ENCODE measurements around the gene OR2T8.
"Not testable (repeated sequence)": the region's sequence is repeated elsewhere in the genome, so short reads cannot be mapped to it uniquely, and the experiment has no call there.

OR2T8 gene

DNA sequence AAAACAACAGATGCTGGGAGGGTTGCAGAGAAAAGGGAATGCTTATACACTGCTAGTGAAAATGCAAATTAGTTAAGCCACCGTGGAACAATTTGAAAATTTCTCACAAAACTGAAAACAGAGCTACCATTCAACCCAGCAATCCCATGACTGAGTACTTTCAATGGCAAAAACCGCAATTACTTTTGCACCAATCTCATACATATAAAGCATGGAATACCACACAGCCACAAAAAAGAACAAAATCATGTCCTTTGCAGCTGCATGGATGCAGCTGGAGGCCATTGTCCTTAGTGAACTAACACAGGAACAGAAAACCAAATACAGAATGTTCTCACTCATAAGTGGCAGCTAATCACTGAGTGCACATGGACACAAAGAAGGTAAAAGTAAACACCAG is 6.3 kb upstream of the OR2T8 start:
- Histone ChIP-seq H3K27me3 (replicated peaks; ENCODE audit: control insufficient read depth, insufficient read depth, low read length, poor library complexity, severe bottlenecking) (no peaks in the 10 kb centered on the region), H3K4me3 (ENCODE audit: insufficient read depth, low read depth, low read length, poor library complexity, severe bottlenecking) (no peak overlapping the region), H3K9me3 (ENCODE audit: control insufficient read depth, low read length) (no peaks in the 10 kb centered on the region), H3K4me1 (ENCODE audit: control insufficient read depth, insufficient read depth, low read length, poor library complexity, severe bottlenecking) (no peaks in the 10 kb centered on the region), H3K36me3 (ENCODE audit: control insufficient read depth, insufficient read depth, low read length) (no peaks in the 10 kb centered on the region), H3K27ac (ENCODE audit: insufficient read depth, low read length, poor library complexity, severe bottlenecking) (no peak overlapping the region)
- DNase-seq: no peak

GRCh38 chr1:247914941-247915662 is 5.0 kb upstream of the OR2T8 start:
- Histone ChIP-seq H3K36me3 (ENCODE audit: control insufficient read depth, insufficient read depth, low read length) (no peaks in the 10 kb centered on the region), H3K27me3 (replicated peaks; ENCODE audit: control insufficient read depth, insufficient read depth, low read length, poor library complexity, severe bottlenecking) (no peaks in the 10 kb centered on the region), H3K4me3 (ENCODE audit: insufficient read depth, low read depth, low read length, poor library complexity, severe bottlenecking) (no peak overlapping the region), H3K9me3 (ENCODE audit: control insufficient read depth, low read length) (no peaks in the 10 kb centered on the region), H3K27ac (ENCODE audit: insufficient read depth, low read length, poor library complexity, severe bottlenecking) (no peak overlapping the region), H3K4me1 (ENCODE audit: control insufficient read depth, insufficient read depth, low read length, poor library complexity, severe bottlenecking) (no peaks in the 10 kb centered on the region)
- no peak for DNase-seq

- no peaks in the 10 kb centered on the region for H3K4me1 ChIP-seq (ENCODE audit: control insufficient read depth, insufficient read depth, low read length, poor library complexity, severe bottlenecking)
- no peak overlapping the region for H3K4me3 ChIP-seq (ENCODE audit: insufficient read depth, low read depth, low read length, poor library complexity, severe bottlenecking)
- no peaks in the 10 kb centered on the region for H3K27me3 ChIP-seq (replicated peaks; ENCODE audit: control insufficient read depth, insufficient read depth, low read length, poor library complexity, severe bottlenecking)
- no peaks in the 10 kb centered on the region for H3K36me3 ChIP-seq (ENCODE audit: control insufficient read depth, insufficient read depth, low read length)
- DNase-seq: no peak
- H3K27ac ChIP-seq (ENCODE audit: insufficient read depth, low read length, poor library complexity, severe bottlenecking): no peak overlapping the region
- no peaks in the 10 kb centered on the region for H3K9me3 ChIP-seq (ENCODE audit: control insufficient read depth, low read length)
These were observed 3.9 kb downstream of the OR2T8 start for GRCh38 chr1:247923941-247924340.

DNA sequence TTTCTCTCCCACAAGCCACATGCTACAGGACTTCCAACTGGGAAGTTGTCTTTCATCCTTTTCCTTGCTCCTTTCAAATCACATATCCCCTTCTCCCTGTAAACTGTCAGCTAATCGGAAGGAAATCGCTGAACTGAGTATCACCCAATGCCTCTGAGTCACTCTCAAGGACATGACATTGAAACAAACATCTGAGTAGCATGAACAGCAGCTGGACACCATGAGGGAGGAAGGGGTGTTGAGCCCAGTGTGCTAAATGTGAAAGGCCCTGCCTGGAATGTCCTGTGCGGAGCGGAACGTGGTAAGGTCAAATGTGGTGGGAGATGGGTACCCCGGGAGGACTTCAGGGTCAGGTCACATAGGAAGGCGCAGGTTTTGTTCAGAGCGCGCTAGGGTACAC is 4.8 kb downstream of the OR2T8 start, which contains the start of gene OR2AJ1:
Gene OR2AJ1 (plus strand): TSS at position 22 of the 400 bp plus-strand sequence. CDS start 8,880 bp downstream, outside the sequence.
- Histone ChIP-seq H3K4me1 (ENCODE audit: control insufficient read depth, insufficient read depth, low read length, poor library complexity, severe bottlenecking) (no peaks in the 10 kb centered on the region), H3K36me3 (ENCODE audit: control insufficient read depth, insufficient read depth, low read length) (no peaks in the 10 kb centered on the region), H3K27me3 (replicated peaks; ENCODE audit: control insufficient read depth, insufficient read depth, low read length, poor library complexity, severe bottlenecking) (no peaks in the 10 kb centered on the region), H3K27ac (ENCODE audit: insufficient read depth, low read length, poor library complexity, severe bottlenecking) (no peak within 1 kb of the TSS), H3K9me3 (ENCODE audit: control insufficient read depth, low read length) (no peaks in the 10 kb centered on the region), H3K4me3 (ENCODE audit: insufficient read depth, low read depth, low read length, poor library complexity, severe bottlenecking) (no peak within 1 kb of the TSS)
- no peak for DNase-seq

DNA sequence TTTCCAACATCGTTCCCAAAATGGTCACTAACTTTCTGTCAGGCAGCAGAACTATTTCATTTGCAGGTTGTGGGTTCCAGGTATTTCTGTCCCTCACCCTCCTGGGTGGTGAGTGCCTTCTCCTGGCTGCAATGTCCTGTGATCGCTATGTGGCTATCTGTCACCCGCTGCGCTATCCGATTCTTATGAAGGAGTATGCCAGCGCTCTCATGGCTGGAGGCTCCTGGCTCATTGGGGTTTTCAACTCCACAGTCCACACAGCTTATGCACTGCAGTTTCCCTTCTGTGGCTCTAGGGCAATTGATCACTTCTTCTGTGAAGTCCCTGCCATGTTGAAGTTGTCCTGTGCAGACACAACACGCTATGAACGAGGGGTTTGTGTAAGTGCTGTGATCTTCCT is 13.9 kb downstream of the OR2T8 start:
- H3K4me1 ChIP-seq (ENCODE audit: control insufficient read depth, insufficient read depth, low read length, poor library complexity, severe bottlenecking): no peaks in the 10 kb centered on the region
- DNase-seq: no peak

GRCh38 chr1:247935781-247936180 is 15.7 kb downstream of the OR2T8 start:
- Histone ChIP-seq H3K27ac (ENCODE audit: insufficient read depth, low read length, poor library complexity, severe bottlenecking) (no peak overlapping the region), H3K27me3 (replicated peaks; ENCODE audit: control insufficient read depth, insufficient read depth, low read length, poor library complexity, severe bottlenecking) (no peaks in the 10 kb centered on the region), H3K4me3 (ENCODE audit: insufficient read depth, low read depth, low read length, poor library complexity, severe bottlenecking) (no peak overlapping the region), H3K36me3 (ENCODE audit: control insufficient read depth, insufficient read depth, low read length) (no peaks in the 10 kb centered on the region), H3K9me3 (ENCODE audit: control insufficient read depth, low read length) (no peaks in the 10 kb centered on the region), H3K4me1 (ENCODE audit: control insufficient read depth, insufficient read depth, low read length, poor library complexity, severe bottlenecking) (no peaks in the 10 kb centered on the region)
- no peak for DNase-seq

More for the DNA sequence above, 13.9 kb downstream of the OR2T8 start:
- no peak overlapping the region for H3K4me3 ChIP-seq (ENCODE audit: insufficient read depth, low read depth, low read length, poor library complexity, severe bottlenecking)
- no peak overlapping the region for H3K27ac ChIP-seq (ENCODE audit: insufficient read depth, low read length, poor library complexity, severe bottlenecking)
- H3K9me3 ChIP-seq (ENCODE audit: control insufficient read depth, low read length): no peaks in the 10 kb centered on the region
- H3K27me3 ChIP-seq (replicated peaks; ENCODE audit: control insufficient read depth, insufficient read depth, low read length, poor library complexity, severe bottlenecking): no peaks in the 10 kb centered on the region
- no peaks in the 10 kb centered on the region for H3K36me3 ChIP-seq (ENCODE audit: control insufficient read depth, insufficient read depth, low read length)

- DNase-seq: no peak
- Histone ChIP-seq H3K4me3 (ENCODE audit: insufficient read depth, low read depth, low read length, poor library complexity, severe bottlenecking) (no peak overlapping the region), H3K27ac (ENCODE audit: insufficient read depth, low read length, poor library complexity, severe bottlenecking) (no peak overlapping the region), H3K27me3 (replicated peaks; ENCODE audit: control insufficient read depth, insufficient read depth, low read length, poor library complexity, severe bottlenecking) (no peaks in the 10 kb centered on the region), H3K4me1 (ENCODE audit: control insufficient read depth, insufficient read depth, low read length, poor library complexity, severe bottlenecking) (no peaks in the 10 kb centered on the region), H3K36me3 (ENCODE audit: control insufficient read depth, insufficient read depth, low read length) (no peaks in the 10 kb centered on the region), H3K9me3 (ENCODE audit: control insufficient read depth, low read length) (no peaks in the 10 kb centered on the region)
These were observed 16.4 kb downstream of the OR2T8 start for GRCh38 chr1:247936415-247936814.

DNA sequence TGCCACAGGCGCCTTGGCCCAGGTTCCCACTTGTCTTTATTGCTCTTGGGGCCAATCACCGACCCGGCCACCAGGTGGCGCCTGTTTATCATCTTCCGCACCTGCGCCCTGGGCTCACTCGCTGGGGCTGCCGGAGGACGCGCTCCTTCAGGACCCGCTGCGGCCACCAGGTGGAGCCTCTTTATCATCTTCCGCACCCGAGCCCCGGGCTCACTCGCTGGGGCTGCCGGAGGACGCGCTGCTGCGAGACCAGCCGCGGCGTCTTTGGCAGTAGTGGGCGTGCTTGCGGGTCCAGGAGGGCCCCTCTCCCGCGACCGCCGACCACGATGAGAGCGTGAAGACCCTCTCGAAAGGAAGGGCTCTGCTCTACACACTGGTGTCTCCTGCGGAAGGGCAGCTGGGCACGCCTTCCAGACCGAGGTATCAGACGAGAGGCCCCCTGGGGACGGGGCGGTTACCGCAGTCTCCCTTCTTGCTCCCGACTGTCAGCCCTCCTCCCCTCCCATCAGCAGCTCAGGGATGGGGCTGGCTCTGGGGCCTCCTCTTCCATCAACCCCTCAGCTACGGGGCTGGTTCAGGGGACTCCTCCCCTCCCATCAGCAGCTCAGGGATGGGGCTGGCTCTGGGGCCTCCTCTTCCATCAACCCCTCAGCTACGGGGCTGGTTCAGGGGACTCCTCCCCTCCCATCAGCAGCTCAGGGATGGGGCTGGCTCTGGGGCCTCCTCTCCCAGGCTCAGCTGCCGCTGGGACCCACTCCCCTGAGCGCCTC is 17.1 kb downstream of the OR2T8 start:
- not testable (repeated sequence) for H3K36me3 ChIP-seq (ENCODE audit: control insufficient read depth, insufficient read depth, low read length); H3K9me3 ChIP-seq (ENCODE audit: control insufficient read depth, low read length); H3K27me3 ChIP-seq (replicated peaks; ENCODE audit: control insufficient read depth, insufficient read depth, low read length, poor library complexity, severe bottlenecking); H3K4me1 ChIP-seq (ENCODE audit: control insufficient read depth, insufficient read depth, low read length, poor library complexity, severe bottlenecking)
- DNase-seq: peak; percentile 55 to 65 (median 60)
- Histone ChIP-seq H3K4me3 (ENCODE audit: insufficient read depth, low read depth, low read length, poor library complexity, severe bottlenecking) (peak overlapping the region; percentile 53), H3K27ac (ENCODE audit: insufficient read depth, low read length, poor library complexity, severe bottlenecking) (peak overlapping the region; percentile 21)

- no peak overlapping the region for H3K27ac ChIP-seq (ENCODE audit: insufficient read depth, low read length, poor library complexity, severe bottlenecking)
- DNase-seq: no peak
- no peaks in the 10 kb centered on the region for H3K9me3 ChIP-seq (ENCODE audit: control insufficient read depth, low read length)
- no peaks in the 10 kb centered on the region for H3K4me1 ChIP-seq (ENCODE audit: control insufficient read depth, insufficient read depth, low read length, poor library complexity, severe bottlenecking)
- no peak overlapping the region for H3K4me3 ChIP-seq (ENCODE audit: insufficient read depth, low read depth, low read length, poor library complexity, severe bottlenecking)
- H3K36me3 ChIP-seq (ENCODE audit: control insufficient read depth, insufficient read depth, low read length): no peaks in the 10 kb centered on the region
- H3K27me3 ChIP-seq (replicated peaks; ENCODE audit: control insufficient read depth, insufficient read depth, low read length, poor library complexity, severe bottlenecking): no peaks in the 10 kb centered on the region
These were observed 22.6 kb downstream of the OR2T8 start for GRCh38 chr1:247942624-247943023.

GRCh38 chr1:247948558-247948957 is 28.5 kb downstream of the OR2T8 start, which contains the start of gene OR2L8:
Gene OR2L8 (plus strand): TSS chr1:247948858. CDS start chr1:247948858, 0 bp downstream.
- no peaks in the 10 kb centered on the region for H3K27me3 ChIP-seq (replicated peaks; ENCODE audit: control insufficient read depth, insufficient read depth, low read length, poor library complexity, severe bottlenecking)

More at GRCh38 chr1:247948558-247948957, 28.5 kb downstream of the OR2T8 start, which contains the start of gene OR2L8:
- no peaks in the 10 kb centered on the region for H3K9me3 ChIP-seq (ENCODE audit: control insufficient read depth, low read length)
- no peaks in the 10 kb centered on the region for H3K36me3 ChIP-seq (ENCODE audit: control insufficient read depth, insufficient read depth, low read length)
- no peak for DNase-seq
- no peak within 1 kb of the TSS for H3K27ac ChIP-seq (ENCODE audit: insufficient read depth, low read length, poor library complexity, severe bottlenecking)
- no peaks in the 10 kb centered on the region for H3K4me1 ChIP-seq (ENCODE audit: control insufficient read depth, insufficient read depth, low read length, poor library complexity, severe bottlenecking)
- no peak within 1 kb of the TSS for H3K4me3 ChIP-seq (ENCODE audit: insufficient read depth, low read depth, low read length, poor library complexity, severe bottlenecking)

Measured in effector memory CD4-positive, alpha-beta T cell (primary cell).